AG08395 (cell line): ENCODE data around the gene TBX6.
"Not testable (repeated sequence)": the region's sequence is repeated elsewhere in the genome, so short reads cannot be mapped to it uniquely, and the experiment has no call there.

Experiments used
- DNase-seq: peaks from one replicate; pipeline ENCODE4 v3.0.0; 2012; ENCODE audit warnings: mixed read lengths, low spot score

TBX6 gene

GRCh38 chr16:30065943-30066760, 25.6 kb downstream of the TBX6 start:
- DNase-seq: peak; percentile 52

GRCh38 chr16:30065102-30065942, 26.4 kb downstream of the TBX6 start, which contains the start of gene ALDOA:
TSS of gene ALDOA (plus strand) at chr16:30065760. CDS start at chr16:30066898, 1,138 bp downstream.
- DNase-seq: peak; percentile 96

GRCh38 chr16:30064729-30065101, 27.0 kb downstream of the TBX6 start:
- DNase-seq: no peak

GRCh38 chr16:30063893-30064728, 27.6 kb downstream of the TBX6 start:
- DNase-seq: no peak

GRCh38 chr16:30063278-30063892, 28.3 kb downstream of the TBX6 start:
- no peak for DNase-seq

- DNase-seq: no peak
Measured at GRCh38 chr16:30060836-30061554, 30.7 kb downstream of the TBX6 start.

GRCh38 chr16:30060346-30060745, 31.4 kb downstream of the TBX6 start:
- no peak for DNase-seq

GRCh38 chr16:30054959-30055553, 36.7 kb downstream of the TBX6 start:
- no peak for DNase-seq

GRCh38 chr16:30054451-30054850, 37.3 kb downstream of the TBX6 start:
- DNase-seq: no peak

- DNase-seq: peak; percentile 62
Measured at GRCh38 chr16:30053376-30054015, 38.2 kb downstream of the TBX6 start.

GRCh38 chr16:30052671-30053372, 38.9 kb downstream of the TBX6 start:
- DNase-seq: peak; percentile 97

GRCh38 chr16:30051518-30051917, 40.2 kb downstream of the TBX6 start:
- DNase-seq: peak; percentile 84

- DNase-seq: no peak
Measured at GRCh38 chr16:30049871-30050270, 41.9 kb downstream of the TBX6 start.

- DNase-seq: no peak
Measured at GRCh38 chr16:30046588-30046987, 45.1 kb downstream of the TBX6 start.

- DNase-seq: no peak
Measured at GRCh38 chr16:30046178-30046577, 45.5 kb downstream of the TBX6 start.

GRCh38 chr16:30041841-30042240, 49.9 kb downstream of the TBX6 start:
- DNase-seq: peak; percentile 48

- not testable (repeated sequence) for DNase-seq
Measured at GRCh38 chr16:30040690-30041089, 51.0 kb downstream of the TBX6 start.

GRCh38 chr16:30040221-30040620, 51.5 kb downstream of the TBX6 start:
- DNase-seq: no peak
